Central memory CD4-positive, alpha-beta T cell (primary cell): Measurements from ENCODE around the gene ADIPOR2.
"Not testable (repeated sequence)": the region's sequence is repeated elsewhere in the genome, so short reads cannot be mapped to it uniquely, and the experiment has no call there.

Experiments used
- DNase-seq: peaks from one replicate; pipeline ENCODE4 v3.0.0; 2022

The ADIPOR2 gene

GRCh38 chr12:1665366-1665765 lies 25.5 kb upstream of the ADIPOR2 start:
- no peak for DNase-seq

- no peak for DNase-seq
Observed at GRCh38 chr12:1666215-1666614, 24.7 kb upstream of the ADIPOR2 start.

GRCh38 chr12:1666685-1667162 lies 24.1 kb upstream of the ADIPOR2 start:
- no peak for DNase-seq

GRCh38 chr12:1668833-1669543 lies 21.9 kb upstream of the ADIPOR2 start:
- no peak for DNase-seq

- DNase-seq = no peak
Observed at GRCh38 chr12:1670358-1671268, 20.3 kb upstream of the ADIPOR2 start.

- no peak for DNase-seq
Observed at GRCh38 chr12:1676043-1676442, 14.8 kb upstream of the ADIPOR2 start.

GRCh38 chr12:1680804-1681492 lies 9.9 kb upstream of the ADIPOR2 start:
- no peak for DNase-seq

GRCh38 chr12:1681493-1681807 lies 9.4 kb upstream of the ADIPOR2 start:
- no peak for DNase-seq

GRCh38 chr12:1688086-1688710 lies 2.7 kb upstream of the ADIPOR2 start:
- DNase-seq = no peak

GRCh38 chr12:1691123-1692007 lies 495 bp downstream of the ADIPOR2 start:
- DNase-seq = no peak

- no peak for DNase-seq
Observed at GRCh38 chr12:1692226-1692625, 1.4 kb downstream of the ADIPOR2 start.

GRCh38 chr12:1692895-1693610 lies 2.2 kb downstream of the ADIPOR2 start:
- DNase-seq = no peak

- not testable (repeated sequence) for DNase-seq
Observed at GRCh38 chr12:1695097-1695496, 4.2 kb downstream of the ADIPOR2 start.

- DNase-seq = no peak
Observed at GRCh38 chr12:1695886-1696670, 5.2 kb downstream of the ADIPOR2 start.

GRCh38 chr12:1696800-1697199 lies 5.9 kb downstream of the ADIPOR2 start:
- no peak for DNase-seq

- no peak for DNase-seq
Observed at GRCh38 chr12:1697271-1697670, 6.4 kb downstream of the ADIPOR2 start.

- DNase-seq = no peak
Observed at GRCh38 chr12:1698720-1699119, 7.8 kb downstream of the ADIPOR2 start.

GRCh38 chr12:1702713-1703112 lies 11.8 kb downstream of the ADIPOR2 start:
- DNase-seq = no peak

- DNase-seq = no peak
Observed at GRCh38 chr12:1703771-1704722, 13.2 kb downstream of the ADIPOR2 start.
